GM21737 (cell line): ENCODE results near the gene CCRL2.
"Not testable (repeated sequence)": the region's sequence is repeated elsewhere in the genome, so short reads cannot be mapped to it uniquely, and the experiment has no call there.

Experiments used
- ATAC-seq: cut with Tn5 transposase; IDR thresholded peaks from one replicate; pipeline ENCODE4 v1.9.1; 2021; ENCODE audit warnings: mild to moderate bottlenecking, moderate library complexity; ENCODE audit not compliant: unreplicated experiment

CCRL2 gene

GRCh38 chr3:46380471-46381221 lies 26.4 kb upstream of the CCRL2 start:
- ATAC-seq = no peak

GRCh38 chr3:46381625-46382024 lies 25.4 kb upstream of the CCRL2 start:
- no peak for ATAC-seq

GRCh38 chr3:46383211-46383950 lies 23.7 kb upstream of the CCRL2 start:
- ATAC-seq = no peak

GRCh38 chr3:46383951-46384330 lies 23.1 kb upstream of the CCRL2 start:
- ATAC-seq = no peak

GRCh38 chr3:46386205-46386604 lies 20.9 kb upstream of the CCRL2 start:
- no peak for ATAC-seq

GRCh38 chr3:46388847-46389246 lies 18.2 kb upstream of the CCRL2 start:
- not testable (repeated sequence) for ATAC-seq

- no peak for ATAC-seq
Measured at GRCh38 chr3:46389306-46389705, 17.8 kb upstream of the CCRL2 start.

- not testable (repeated sequence) for ATAC-seq
Measured at GRCh38 chr3:46391526-46391925, 15.5 kb upstream of the CCRL2 start.

- ATAC-seq = no peak
Measured at GRCh38 chr3:46393011-46393410, 14.0 kb upstream of the CCRL2 start.

- ATAC-seq = no peak
Measured at GRCh38 chr3:46393554-46394434, 13.3 kb upstream of the CCRL2 start.

GRCh38 chr3:46395210-46395661 lies 11.8 kb upstream of the CCRL2 start:
- ATAC-seq = no peak

- no peak for ATAC-seq
Measured at GRCh38 chr3:46395766-46396530, 11.1 kb upstream of the CCRL2 start.

GRCh38 chr3:46397111-46397510 lies 9.9 kb upstream of the CCRL2 start:
- ATAC-seq = no peak

- no peak for ATAC-seq
Measured at GRCh38 chr3:46398186-46398955, 8.7 kb upstream of the CCRL2 start.

GRCh38 chr3:46399098-46399497 lies 8.0 kb upstream of the CCRL2 start:
- ATAC-seq = no peak

- ATAC-seq = no peak
Measured at GRCh38 chr3:46399557-46399956, 7.5 kb upstream of the CCRL2 start.

- no peak for ATAC-seq
Measured at GRCh38 chr3:46400000-46400734, 6.9 kb upstream of the CCRL2 start.

- ATAC-seq = no peak
Measured at GRCh38 chr3:46400846-46401245, 6.2 kb upstream of the CCRL2 start.

GRCh38 chr3:46401579-46401978 lies 5.5 kb upstream of the CCRL2 start:
- no peak for ATAC-seq
